GM21390 (cell line): ENCODE results near the gene KCNJ15.

Experiments
- ATAC-seq: cut with Tn5 transposase; IDR thresholded peaks from one replicate; pipeline ENCODE4 v1.9.1; 2021; ENCODE audit not compliant: unreplicated experiment

Gene KCNJ15

GRCh38 chr21:38267991-38268863 lies 11.4 kb downstream of the KCNJ15 start:
- no peak for ATAC-seq

- ATAC-seq, result peak; percentile 44
Observed at GRCh38 chr21:38268864-38269575, 12.2 kb downstream of the KCNJ15 start.

- ATAC-seq, result peak; percentile 82
Observed at GRCh38 chr21:38269576-38269936, 12.8 kb downstream of the KCNJ15 start.

- no peak for ATAC-seq
Observed at GRCh38 chr21:38272215-38272614, 15.4 kb downstream of the KCNJ15 start.

GRCh38 chr21:38273745-38274542 lies 17.2 kb downstream of the KCNJ15 start:
- ATAC-seq, result no peak

- no peak for ATAC-seq
Observed at GRCh38 chr21:38277501-38278131, 20.8 kb downstream of the KCNJ15 start.

- ATAC-seq, result no peak
Observed at GRCh38 chr21:38280454-38280853, 23.7 kb downstream of the KCNJ15 start.

- ATAC-seq, result no peak
Observed at GRCh38 chr21:38280867-38281266, 24.1 kb downstream of the KCNJ15 start.

- no peak for ATAC-seq
Observed at GRCh38 chr21:38282921-38283320, 26.1 kb downstream of the KCNJ15 start.

- no peak for ATAC-seq
Observed at GRCh38 chr21:38284216-38284615, 27.4 kb downstream of the KCNJ15 start.

GRCh38 chr21:38286739-38287471 lies 30.1 kb downstream of the KCNJ15 start:
- ATAC-seq, result no peak

GRCh38 chr21:38287476-38287875 lies 30.7 kb downstream of the KCNJ15 start:
- ATAC-seq, result no peak

- no peak for ATAC-seq
Observed at GRCh38 chr21:38289705-38290485, 33.1 kb downstream of the KCNJ15 start.

GRCh38 chr21:38290809-38291208 lies 34.0 kb downstream of the KCNJ15 start:
- ATAC-seq, result no peak

GRCh38 chr21:38291874-38292273 lies 35.1 kb downstream of the KCNJ15 start:
- ATAC-seq, result no peak

- ATAC-seq, result no peak
Observed at GRCh38 chr21:38293113-38293512, 36.3 kb downstream of the KCNJ15 start.

GRCh38 chr21:38293765-38294164 lies 37.0 kb downstream of the KCNJ15 start:
- ATAC-seq, result no peak

GRCh38 chr21:38294609-38295008 lies 37.8 kb downstream of the KCNJ15 start:
- no peak for ATAC-seq

GRCh38 chr21:38295997-38296764 lies 39.4 kb downstream of the KCNJ15 start:
- ATAC-seq, result no peak
